Measurements from ENCODE around the gene OR2B2.

OR2B2 gene

DNA sequence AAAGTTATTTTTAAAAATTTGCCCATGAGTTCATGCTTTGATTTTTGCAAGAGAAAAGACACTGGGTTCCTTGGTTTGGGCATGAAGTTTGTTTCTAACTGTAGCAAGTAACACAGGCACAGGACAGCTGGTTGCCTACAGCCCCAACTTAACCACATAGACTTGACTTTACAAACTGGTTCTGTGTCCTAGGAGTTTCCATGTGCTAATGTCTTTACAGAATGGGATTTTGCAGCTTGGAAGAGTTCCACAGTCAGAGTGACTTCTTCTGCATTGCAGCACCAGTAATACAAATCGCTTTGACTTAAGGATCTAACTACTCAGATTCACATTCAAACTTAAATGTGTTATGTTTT is 44.3 kb downstream of the OR2B2 start:
- DNase-seq (ENCODE audit: low read depth in 1 of 2, low spot score in 1 of 2): no peak

DNA sequence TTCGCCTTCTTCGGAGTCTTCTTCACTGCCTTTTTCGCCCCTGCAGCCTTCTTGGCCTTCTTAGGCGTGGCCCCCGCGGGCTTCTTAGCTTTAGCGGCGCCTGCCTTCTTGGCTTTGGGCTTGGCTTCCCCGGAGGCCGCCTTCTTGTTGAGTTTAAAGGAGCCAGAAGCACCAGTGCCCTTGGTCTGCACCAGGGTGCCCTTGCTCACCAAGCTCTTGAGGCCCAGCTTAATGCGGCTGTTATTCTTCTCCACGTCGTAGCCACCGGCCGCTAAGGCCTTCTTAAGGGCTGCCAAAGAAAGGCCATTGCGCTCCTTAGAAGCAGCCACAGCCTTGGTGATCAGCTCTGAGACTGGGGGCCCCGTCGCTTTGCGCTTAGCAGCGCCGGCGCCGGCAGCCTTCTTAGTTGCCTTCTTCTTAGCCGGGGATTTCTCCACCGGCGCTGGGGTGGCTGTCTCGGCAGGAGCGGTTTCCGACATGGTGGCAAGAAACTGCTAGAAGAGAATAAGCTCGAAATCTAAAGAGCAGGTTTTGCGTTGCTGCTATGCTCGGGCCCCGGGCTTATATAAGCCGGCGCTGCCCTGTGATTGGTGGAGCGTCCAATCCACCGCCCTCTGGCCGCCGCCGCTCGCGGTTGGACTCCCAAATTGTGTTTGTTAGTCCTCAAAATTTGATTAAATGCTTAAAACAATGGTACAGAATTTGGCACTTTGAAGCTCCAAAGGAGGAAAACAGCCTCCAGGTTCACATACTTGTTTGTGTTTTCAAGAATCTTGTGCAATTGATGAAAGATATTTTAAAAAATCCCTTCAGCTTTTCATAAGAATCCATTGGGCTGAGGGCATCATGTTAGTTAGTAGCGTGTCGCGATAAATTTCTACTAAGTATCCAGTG is 44.9 kb downstream of the OR2B2 start:
- peak; percentile 39 to 45 for DNase-seq (ENCODE audit: low read depth in 1 of 2, low spot score in 1 of 2)

- peak in 1 of 2 donors; percentile 9 for DNase-seq (ENCODE audit: low read depth in 1 of 2, low spot score in 1 of 2)
Observed at GRCh38 chr6:27866357-27867050, 45.7 kb downstream of the OR2B2 start.

DNA sequence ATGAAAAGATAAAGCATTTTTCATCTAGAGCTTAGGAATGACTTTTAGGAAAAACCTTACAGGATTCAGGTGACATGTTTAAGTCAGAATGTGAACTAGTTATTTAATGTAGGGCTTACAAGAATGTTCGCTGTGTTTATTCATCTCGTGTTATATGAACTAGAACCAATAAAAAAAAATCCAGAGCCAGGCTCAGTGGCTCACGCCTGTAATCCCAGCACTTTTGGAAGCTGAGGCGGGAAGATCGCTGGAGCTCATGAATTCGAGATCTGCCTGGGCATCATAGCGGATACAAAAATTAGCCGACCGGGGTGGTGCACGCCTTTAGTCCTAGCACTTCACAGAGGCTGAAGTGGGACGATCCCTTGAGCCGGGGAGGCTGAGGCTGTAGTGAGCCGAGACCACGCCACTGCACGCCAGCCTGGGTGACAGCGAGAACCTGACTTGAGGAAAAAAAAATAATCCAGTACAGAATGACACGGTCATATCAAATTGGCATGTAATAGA is 46.3 kb downstream of the OR2B2 start:
- DNase-seq (ENCODE audit: low read depth in 1 of 2, low spot score in 1 of 2): no peak

- peak in 1 of 2 donors; percentile 40 for DNase-seq (ENCODE audit: low read depth in 1 of 2, low spot score in 1 of 2)
Observed at GRCh38 chr6:27864906-27865849, 47.0 kb downstream of the OR2B2 start.

DNA sequence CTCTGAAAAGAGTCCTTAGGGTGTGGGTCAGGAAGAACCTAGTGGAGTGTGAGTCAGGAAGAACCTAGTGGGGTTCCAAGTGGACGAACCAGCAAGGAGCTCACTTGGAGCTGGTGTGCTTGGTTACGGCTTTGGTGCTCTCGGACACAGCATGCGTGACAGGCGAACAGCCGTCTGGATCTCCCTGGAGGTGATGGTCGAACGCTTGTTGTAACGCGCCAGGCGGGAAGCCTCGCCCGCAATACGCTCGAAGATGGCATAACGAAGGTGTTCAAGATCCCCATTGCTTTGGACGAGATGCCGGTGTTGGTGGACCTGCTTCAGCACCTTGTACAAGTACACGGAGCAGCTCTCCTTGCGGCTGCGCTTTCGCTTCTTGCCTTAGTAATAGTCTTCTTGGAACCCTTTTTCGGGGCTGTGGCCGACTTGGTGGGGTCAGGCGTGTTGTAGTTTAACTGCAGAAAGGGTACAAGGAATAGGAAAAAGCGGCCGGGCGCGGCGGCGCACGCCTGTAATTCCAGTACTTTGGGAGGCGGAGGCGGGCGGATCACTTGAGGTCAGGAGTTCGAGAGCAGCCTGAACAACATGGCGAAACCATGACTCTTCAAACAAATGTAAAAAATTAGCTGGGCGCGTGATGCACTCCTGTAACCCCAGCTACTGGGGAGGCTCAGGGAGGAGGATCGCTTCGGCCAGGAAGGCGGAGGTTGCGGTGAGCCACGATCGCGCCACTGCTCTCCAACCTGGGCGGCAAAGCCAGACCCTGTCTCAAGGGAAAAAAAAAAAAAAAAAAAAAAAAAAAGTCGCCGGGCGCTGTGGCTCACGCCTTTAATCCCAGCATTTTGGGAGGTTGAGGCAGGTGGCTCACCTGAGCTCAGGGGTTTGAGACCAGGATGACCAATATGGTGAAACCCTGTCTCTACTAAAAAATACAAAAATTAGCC is 48.0 kb downstream of the OR2B2 start:
- DNase-seq (ENCODE audit: low read depth in 1 of 2, low spot score in 1 of 2): no peak

GRCh38 chr6:27862396-27863066 is 49.7 kb downstream of the OR2B2 start:
- DNase-seq (ENCODE audit: low read depth in 1 of 2, low spot score in 1 of 2): no peak

DNA sequence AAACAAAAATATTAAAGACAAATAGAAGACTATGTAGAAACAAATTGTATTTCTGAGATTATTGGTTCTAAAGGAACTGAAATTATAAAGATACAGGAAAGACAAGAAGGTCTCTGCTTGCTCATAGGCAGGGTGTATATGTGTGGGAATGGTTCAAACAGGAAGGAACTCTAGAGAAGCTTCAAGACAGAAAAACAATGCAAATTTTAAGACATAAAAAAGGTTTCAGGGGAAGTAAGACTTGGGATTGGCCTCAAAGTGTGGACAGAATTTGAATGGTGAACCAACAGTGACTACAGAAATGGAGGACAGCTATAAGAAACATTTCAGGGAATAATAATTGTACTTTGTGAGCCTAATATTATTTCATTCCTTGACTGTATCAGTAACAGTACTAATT is 50.3 kb downstream of the OR2B2 start:
- no peak for DNase-seq (ENCODE audit: low read depth in 1 of 2, low spot score in 1 of 2)

- DNase-seq (ENCODE audit: low read depth in 1 of 2, low spot score in 1 of 2): no peak
Observed at GRCh38 chr6:27861276-27861840, 50.8 kb downstream of the OR2B2 start.
